Testis (tissue), 2 donors: ENCODE measurements around the gene FSD2.

ENCODE experiments used
- POLR2A ChIP-seq: fragments of 450-650 bp; IDR thresholded peaks from one replicate; pipeline ENCODE4 v1.6.1; 2017; ENCODE audit warnings: antibody characterized with exemption, mild to moderate bottlenecking, moderate library complexity
- TF ChIP-seq, protein P1 (sequence below), 3 experiments: fragments of 450-650 bp in 2 of 3; fragments of 200-600 bp in 1 of 3; sonication (generic) in 1 of 3; IDR thresholded peaks; one replicate each; pipeline ENCODE4 v1.5.1; 2016 to 2019; ENCODE audit warnings: antibody characterized with exemption in 3 of 3, mild to moderate bottlenecking in 2 of 3, moderate library complexity in 1 of 3

DNA sequence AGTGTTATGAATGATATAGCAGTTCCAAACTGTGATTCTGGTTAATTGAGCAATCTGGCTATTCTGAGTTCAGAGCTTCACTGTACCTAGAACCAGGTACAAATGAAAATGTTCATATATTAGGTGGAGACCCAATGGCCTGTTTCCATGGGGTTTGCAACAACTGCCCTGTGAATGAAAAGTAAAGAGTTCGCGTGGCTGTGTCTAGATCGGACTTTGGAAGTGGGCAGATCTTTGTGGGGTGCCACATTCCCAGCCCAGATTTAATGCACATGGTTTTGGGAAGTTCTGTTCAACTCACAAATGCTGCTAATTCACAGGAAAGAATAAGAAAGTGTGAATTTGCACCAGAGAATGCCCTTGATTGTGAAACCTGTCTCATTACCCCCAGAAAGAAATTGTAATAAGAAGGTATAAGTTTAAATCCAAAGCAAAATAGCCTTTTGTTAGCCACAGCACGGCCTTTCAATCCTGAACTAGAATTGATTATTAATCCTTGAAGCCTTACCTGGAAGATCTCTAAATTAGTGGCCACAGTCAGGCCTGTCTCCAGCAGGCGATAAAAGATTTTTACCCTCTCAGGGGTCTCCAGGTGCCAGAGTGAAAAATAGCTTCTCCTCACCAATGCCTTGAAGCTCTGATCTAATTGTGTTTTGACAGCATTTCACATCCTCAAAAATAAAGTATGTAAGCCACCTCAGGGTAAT is 26.2 kb upstream of the FSD2 start:
- TF ChIP-seq, protein P1, sequence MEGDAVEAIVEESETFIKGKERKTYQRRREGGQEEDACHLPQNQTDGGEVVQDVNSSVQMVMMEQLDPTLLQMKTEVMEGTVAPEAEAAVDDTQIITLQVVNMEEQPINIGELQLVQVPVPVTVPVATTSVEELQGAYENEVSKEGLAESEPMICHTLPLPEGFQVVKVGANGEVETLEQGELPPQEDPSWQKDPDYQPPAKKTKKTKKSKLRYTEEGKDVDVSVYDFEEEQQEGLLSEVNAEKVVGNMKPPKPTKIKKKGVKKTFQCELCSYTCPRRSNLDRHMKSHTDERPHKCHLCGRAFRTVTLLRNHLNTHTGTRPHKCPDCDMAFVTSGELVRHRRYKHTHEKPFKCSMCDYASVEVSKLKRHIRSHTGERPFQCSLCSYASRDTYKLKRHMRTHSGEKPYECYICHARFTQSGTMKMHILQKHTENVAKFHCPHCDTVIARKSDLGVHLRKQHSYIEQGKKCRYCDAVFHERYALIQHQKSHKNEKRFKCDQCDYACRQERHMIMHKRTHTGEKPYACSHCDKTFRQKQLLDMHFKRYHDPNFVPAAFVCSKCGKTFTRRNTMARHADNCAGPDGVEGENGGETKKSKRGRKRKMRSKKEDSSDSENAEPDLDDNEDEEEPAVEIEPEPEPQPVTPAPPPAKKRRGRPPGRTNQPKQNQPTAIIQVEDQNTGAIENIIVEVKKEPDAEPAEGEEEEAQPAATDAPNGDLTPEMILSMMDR (IDR thresholded peaks at IDR 0.05): no peak
- TF ChIP-seq POLR2A: no peak
